Neural progenitor cell (in vitro differentiated cells): ENCODE data around the gene SPTBN4.
A peak's percentile ranks its signal among the peaks of the same experiment; 100 is the strongest.

Source experiments
- EZH2phosphoT487 ChIP-seq: fragments of 200-600 bp; sonication (generic); IDR thresholded peaks from 2 replicates; pipeline ENCODE4 v1.6.1; 2017; ENCODE audit warnings: antibody characterized with exemption
- TF ChIP-seq, protein P1 (sequence below): fragments of 200-600 bp; sonication (generic); IDR thresholded peaks from 2 replicates; pipeline ENCODE4 v1.5.1; 2017; ENCODE audit warnings: antibody characterized with exemption, mild to moderate bottlenecking

DNA sequence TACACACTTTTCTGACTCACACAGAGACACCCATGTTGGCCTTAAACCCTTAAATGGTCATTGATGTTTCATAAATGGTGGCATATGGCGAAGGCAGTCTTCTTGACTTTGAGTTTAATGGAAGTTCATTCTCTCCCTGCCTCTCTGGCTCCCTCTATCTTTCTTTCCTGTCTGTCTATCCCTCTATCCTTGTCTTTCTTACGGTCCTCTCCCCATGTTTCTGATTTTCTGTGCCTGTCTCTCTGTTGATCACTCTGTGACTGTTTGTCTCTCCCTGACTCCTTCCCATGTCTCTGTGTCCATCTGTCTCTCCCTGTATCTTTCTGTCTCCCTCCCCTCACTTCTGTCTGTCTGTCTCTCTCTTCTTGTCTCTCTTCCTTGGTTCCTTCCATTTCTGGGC is 66.7 kb downstream of the SPTBN4 start:
- TF ChIP-seq, protein P1, sequence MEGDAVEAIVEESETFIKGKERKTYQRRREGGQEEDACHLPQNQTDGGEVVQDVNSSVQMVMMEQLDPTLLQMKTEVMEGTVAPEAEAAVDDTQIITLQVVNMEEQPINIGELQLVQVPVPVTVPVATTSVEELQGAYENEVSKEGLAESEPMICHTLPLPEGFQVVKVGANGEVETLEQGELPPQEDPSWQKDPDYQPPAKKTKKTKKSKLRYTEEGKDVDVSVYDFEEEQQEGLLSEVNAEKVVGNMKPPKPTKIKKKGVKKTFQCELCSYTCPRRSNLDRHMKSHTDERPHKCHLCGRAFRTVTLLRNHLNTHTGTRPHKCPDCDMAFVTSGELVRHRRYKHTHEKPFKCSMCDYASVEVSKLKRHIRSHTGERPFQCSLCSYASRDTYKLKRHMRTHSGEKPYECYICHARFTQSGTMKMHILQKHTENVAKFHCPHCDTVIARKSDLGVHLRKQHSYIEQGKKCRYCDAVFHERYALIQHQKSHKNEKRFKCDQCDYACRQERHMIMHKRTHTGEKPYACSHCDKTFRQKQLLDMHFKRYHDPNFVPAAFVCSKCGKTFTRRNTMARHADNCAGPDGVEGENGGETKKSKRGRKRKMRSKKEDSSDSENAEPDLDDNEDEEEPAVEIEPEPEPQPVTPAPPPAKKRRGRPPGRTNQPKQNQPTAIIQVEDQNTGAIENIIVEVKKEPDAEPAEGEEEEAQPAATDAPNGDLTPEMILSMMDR, result peak; percentile 25
- TF ChIP-seq EZH2phosphoT487, result no peak
